CD4-positive, alpha-beta T cell treated with Interleukin-4 for 1 hour (primary cell): ENCODE data around the gene KCMF1.

Experiments
- DNase-seq, 2 donors: peaks; one replicate each; pipeline ENCODE4 v3.0.0-alpha.2; 2020 to 2022

Gene KCMF1

DNA sequence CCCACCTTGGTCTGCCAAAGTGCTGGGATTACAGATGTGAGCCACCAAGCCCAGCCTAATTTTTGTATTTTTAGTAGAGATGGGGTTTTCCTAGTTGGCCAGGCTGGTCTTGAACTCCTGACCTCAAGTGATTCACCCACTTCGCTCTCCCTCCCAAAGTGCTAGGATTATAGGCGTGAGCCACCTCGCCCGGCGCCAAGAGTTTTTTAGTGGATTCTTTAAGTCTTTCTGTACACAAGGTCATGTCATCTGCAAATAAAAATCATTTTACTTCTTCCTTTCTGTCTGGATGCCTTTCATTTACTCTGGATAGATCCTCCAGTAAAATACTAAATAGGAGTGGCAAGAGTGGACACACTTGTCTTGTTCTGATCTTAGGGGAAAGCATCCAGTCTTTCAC is 61.7 kb downstream of the KCMF1 start:
- DNase-seq = no peak

DNA sequence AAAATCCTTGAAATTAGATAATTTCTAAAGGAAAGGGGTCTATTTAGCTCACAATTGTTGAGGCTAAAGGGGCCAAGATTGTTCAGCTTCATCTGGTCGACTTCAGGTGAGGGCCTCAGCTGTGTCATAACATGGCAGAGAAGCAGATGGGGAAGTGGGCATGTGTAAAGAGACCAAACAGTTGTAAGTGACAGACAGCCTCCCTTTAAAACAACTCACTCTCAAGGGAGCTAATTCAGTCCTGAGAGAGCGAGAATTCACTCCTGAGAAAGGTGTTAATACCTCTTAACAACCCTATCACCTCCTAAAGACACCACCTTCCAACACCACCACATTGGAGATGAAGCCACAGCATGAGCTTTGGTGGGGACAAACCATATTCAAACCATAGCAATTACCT is 62.4 kb downstream of the KCMF1 start:
- DNase-seq = no peak

DNA sequence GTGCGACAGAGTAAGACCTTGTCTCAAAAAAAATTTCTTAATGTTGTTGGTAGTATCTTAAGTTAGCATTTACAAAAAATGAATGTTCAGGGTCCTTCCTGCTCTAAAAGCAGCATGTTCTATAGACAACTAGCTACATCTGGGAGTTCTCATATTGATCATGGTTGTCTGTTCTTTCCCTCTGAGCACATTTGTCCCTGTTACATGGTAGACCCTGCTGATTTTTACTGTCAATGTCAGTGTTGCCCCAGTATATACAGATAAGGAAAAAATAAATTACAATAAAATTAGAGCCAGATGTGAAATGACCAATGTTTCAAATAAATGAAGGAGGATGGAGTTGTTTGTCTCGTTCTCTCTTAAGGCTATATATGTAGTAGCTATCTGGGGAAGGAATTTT is 63.2 kb downstream of the KCMF1 start:
- DNase-seq = no peak

DNA sequence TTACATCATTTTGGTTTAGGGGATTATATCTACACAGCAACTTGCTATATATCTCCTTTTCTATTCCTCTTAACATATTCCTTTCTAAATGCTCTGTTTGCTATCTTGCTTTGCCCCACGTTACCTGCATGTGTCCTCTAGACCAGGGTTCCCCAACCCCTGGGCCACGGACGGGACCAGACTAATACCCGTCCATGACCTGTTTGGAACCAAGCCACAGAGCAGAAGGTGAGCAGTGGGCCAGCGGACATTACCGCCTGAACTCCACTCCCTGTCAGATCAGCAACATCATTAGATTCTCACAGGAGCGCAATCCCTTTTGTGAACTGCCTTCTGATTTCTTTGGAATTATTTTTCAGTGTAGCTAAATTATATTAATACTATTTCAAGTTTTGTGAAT is 66.7 kb downstream of the KCMF1 start:
- DNase-seq = no peak

DNA sequence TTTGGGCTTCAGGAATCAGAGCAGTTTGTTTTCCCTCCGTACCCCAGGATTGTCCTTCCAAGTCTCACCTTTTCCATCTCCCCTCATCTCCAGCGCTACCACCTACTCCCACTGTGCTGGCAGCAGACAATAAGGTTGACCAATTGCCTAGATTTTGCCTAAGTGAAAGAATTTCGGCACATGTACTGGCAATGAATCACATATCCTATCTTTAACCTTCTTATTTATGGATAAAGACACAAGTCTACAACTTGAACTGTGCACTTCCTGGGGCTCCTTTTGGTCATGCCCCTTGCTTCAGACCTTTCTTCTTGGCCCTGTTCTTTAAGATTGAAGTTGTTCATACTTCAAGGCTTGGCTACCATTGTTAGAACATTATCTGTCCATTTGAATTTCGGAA is 71.4 kb downstream of the KCMF1 start:
- no peak for DNase-seq

DNA sequence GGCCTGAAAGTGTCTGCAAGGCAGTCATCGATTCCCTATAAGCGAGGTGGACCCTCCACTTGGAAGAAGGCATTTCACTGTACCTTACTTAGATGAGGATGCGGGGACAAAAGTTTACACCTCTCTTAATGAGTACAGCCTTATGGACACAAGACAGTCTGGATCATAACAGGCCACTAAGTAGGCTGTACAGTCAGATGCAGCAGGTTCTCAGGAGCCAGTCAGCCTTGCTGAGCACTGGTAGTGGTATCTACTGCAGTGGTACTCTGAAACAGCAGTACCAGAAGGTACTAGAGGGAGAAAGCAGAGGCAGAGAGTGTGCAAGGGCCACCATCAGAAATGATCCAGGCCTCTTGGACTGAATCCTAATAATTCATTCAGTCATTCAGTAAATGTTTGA is 77.6 kb downstream of the KCMF1 start:
- no peak for DNase-seq

DNA sequence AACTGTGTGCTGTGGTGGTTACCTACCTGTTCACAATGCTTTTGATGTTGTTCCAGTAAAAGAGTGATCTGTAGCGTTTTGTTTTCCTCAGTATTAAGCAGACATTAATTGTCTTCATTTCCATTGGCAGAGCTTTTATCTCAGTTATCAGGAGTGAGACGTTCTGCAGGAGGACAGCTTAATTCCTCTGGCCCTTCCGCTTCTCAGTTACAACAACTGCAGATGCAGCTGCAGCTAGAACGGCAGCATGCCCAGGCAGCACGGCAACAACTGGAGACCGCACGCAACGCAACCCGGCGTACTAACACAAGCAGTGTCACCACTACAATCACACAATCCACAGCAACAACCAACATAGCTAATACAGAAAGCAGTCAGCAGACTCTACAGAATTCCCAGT is 78.3 kb downstream of the KCMF1 start:
- DNase-seq = no peak

DNA sequence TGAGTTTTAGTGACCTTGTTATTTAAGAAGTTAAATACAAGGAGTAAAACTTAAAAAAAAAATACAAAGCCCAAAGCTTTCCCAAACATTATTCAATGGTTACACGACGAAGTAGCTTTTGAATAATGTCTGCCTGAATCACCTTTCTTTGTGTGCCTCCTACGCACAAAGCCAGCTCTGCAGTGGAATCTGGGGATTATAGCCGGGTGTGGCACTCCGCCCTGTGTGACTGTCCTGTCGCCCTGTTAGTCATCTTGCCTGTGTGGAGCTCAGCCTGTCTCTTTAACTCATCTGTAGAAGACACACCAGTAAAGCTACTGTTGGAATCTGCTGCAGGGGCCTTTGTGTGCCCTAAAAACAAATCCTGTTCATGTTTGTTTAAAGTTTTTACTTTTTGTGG is 82.8 kb downstream of the KCMF1 start:
- peak in 1 of 2 donors; percentile 40 for DNase-seq

DNA sequence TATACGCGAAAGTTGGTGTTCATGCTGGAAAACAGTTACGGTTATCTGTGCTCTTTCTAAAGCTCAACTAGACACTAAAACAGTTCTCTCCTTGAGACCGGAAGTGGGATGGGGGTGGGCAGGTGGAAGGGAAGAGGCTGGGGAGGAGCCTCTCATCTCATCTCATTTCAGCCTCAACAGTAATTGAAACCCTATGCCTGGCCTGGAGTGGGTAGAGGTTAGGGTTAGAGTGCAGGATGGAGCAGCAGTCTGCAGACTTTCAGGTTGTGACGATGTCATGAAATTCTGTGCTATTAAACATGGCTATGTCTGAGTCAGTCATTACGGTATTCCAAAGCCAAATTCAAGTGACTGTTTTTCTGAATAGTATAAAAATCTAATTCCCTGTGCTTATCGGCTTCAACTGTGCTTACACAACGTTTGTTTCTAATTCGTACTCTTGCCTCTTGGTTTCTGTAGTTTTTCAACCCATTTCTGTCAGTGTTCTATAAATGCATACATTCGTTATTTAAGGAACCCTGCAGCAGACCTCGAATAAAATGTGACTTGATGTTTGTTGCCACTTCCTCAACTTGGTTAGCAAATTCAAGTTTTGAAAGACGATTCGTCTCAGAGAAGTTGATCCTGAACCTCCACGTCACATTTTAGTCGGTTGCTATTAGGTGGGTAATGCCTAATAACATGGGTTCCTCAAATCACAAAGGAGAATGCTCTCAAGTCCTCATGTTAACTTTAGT is 86.4 kb downstream of the KCMF1 start:
- no peak for DNase-seq

DNA sequence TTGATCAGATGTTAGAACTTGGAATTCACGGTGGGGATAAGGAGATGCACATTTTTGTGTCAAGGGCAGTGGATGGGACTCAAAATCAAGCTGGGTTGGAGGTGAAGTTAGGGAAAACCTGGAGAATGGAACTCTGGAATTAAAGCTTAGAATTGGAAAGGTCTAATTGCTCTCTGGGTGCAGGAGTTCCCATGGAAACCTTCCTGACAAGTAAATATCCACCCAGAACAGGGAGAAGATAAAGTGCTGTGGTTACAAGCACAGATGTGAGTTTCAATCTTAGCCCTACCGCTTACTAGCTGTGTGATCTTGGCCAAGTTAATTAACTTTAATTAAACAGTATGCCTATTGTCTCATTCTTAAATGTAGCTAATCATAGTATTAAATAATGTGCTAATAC is 90.9 kb downstream of the KCMF1 start:
- DNase-seq = no peak

DNA sequence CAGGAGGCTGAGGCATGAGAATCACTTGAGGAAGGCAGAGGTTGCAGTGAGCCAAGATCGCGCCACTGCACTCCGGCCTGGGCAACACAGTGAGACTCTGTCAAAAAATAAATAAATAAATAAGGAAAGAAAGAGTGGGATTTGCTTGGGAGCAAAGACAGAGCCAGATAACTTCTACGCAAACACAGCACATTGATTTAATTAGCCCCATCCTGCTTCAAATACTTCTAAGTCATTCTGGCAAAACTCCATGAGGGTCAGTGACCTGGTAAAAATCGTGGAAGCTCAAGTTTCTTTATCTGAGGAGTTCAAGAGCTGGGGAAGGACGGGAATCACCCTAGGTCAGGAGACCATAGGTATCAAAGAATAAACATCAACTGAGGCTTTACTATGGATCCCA is 91.6 kb downstream of the KCMF1 start:
- DNase-seq = no peak

DNA sequence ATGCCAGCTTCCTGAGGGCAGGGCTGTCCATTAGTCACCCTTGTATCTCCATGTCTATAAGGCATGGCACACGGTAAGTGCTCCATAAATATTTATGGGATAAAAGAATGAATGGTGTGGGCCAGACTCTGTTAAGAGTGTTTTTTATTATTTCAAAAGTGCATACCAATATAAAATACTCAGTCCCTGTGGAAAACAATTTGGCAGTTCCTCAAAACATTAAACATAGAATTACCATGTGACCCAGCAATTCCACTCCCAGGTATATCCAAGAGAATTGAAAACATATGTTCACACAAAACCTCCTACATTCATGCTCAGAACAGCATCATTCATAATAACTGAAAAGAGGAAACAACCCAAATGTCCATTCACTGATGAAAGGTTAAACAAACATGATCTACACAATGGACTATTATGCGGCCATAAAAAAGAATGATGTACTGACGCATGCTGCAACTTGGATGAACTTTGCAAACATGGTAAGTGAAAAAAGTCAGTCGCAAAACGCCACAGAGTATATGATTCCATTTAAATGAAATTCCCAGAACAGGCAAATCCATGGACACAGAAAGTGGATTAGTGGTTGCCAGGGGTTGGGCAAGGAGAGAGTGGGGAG is 93.1 kb downstream of the KCMF1 start:
- no peak for DNase-seq

DNA sequence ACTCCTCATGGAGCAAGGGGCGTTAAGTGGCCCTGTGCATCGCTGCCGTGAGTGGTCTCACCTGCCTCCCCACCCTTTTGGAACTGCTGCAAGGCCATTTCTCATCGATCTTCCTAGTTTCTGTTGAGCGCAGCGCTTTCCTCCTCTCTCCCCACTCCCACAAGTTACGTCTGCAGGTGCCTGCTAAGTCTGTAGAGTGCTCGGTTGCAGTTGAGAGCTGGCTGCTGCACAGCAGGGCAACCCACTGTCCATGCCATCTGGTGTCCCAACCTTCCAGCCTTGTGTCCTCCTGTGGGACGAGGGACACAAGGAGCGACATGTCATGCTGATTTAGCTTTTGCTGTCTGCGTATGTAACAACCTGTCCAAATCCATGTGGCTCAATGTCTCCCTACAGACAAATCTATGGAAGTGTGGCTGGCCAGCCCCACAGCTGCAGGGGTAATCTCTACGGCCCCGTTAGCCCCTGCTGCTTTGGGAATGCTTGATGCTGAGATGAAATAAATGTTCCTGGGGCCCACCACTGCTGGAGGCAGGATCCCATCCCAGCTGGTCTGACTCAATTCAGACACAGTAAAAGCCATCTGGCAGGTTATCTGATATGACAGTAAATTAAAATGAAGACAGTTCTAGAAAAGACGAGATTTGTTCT is 94.1 kb downstream of the KCMF1 start:
- no peak for DNase-seq

DNA sequence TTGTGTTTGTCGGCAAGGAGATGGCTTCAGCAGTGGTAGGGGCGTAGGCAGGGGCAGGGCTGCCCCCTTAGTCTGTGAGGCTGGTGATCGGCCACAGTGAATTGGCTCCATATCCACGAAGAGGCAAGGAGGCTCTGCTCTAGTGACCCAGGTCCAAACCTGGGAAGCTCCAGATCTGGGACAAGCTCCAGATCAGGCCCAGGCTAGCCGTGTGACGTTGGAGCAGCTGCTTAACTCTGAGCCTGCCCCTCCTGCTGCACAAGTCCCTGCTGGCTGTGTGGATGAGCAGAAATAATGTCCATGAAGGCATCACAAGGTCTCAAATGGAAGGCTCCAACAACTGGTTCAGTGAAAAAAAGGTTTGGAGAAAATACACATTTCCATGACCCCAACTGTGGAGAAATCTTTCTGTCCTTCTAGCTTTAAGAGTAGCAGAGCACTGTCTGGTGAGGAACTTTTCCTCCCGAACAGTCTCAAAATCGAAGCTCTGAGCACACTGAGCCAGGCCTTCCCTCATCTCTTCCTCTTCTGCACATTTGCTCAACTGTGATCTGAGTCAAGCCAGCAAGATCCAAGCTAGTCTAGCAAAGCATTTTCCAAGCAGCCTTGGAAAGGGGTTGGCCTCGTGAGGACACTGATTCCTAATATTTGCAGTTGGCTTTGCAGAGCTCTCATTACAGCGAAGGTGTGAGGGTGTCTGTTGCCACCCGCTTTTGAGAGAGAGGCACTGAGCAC is 95.2 kb downstream of the KCMF1 start:
- DNase-seq = no peak

DNA sequence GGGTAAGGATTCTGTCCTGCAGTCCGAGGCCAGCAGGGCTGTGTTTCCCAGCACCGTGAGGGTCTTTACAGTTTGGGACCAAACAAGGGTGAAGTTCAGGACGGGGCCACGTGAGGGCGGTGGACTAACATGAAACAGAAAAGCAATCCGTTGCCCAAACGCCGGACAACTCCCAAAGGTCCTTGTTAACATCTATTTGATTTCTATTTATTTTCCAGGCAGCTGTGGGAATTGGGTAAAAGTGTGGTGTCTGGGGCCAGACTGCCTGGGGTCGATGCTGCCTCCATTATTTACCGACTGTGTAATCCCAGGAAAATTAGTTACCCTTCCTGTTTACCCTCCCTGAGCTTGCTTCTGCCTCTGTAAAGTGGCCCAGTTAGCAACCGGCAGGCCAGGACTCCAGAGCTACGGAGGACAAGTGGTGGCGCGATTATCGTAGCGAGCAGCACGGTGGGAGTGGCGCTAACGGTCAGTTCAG is 96.0 kb downstream of the KCMF1 start:
- peak; percentile 25 to 38 for DNase-seq

DNA sequence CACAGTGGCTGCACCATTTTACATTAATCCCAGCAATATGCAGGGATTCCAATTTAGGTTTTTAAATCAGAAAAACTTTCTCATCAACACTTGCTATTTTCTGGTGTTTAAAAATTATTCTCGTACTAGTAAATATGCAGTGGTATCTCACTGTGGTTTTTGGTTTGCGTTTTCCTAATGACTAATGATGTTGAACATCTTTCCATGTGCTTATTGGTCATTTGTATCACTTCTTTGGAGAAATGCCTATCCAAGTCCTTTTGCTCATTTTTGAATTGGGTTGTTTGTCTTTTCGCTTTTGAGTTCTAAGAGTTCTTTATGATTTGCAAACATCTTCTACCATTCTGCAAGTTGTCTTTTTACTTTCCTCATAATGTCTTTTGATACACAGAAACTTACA is 100.1 kb downstream of the KCMF1 start:
- no peak for DNase-seq

DNA sequence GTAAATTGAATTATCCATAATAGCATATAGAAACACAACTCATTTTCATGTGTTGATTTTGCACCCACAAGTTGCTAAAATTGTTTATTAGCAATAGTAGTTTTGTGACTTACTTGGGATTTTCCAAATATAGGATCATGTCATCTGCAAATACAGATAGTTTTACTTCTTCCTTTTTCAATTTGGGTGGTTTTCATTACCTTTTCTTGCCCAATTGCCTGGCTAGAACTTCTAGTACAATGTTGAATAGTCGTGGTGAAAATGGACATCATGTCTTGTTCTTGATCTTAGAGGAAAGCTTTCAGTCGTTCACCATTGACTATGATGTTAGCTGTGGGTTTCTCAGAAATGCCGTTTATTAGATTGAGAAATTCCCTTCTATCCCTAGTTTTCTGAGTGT is 102.1 kb downstream of the KCMF1 start:
- no peak for DNase-seq

DNA sequence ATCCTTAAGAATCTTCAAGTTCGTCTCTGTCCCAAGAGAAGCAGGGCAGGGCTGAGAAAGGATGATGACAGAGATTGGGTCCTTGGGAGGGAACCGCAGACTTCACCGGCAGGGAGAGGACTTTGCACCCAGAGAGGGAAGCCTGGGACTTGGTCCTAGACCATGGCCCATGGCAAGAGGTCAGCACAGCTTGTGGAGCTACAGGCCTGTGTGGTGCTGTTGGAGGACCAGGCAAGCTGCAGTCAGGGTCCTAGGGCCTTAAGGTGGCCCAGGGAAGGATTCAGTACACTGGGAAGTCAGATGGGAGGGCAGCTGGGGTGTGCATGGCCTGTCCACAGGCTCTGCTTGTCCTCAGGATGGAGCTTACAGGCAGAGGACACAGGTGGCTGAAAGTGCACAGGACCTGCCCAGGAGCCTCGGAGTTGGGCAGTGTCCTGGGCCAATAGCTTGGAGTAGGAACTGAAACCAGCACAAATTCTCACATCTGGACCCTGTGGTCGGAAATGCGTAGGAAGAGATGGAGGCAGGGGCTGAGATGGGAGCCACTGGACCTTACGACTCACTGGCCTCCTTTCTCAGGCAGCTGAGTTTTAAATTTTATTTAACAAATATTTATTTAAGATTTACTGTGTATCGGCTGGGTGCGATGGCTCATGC is 105.8 kb downstream of the KCMF1 start:
- no peak for DNase-seq

DNA sequence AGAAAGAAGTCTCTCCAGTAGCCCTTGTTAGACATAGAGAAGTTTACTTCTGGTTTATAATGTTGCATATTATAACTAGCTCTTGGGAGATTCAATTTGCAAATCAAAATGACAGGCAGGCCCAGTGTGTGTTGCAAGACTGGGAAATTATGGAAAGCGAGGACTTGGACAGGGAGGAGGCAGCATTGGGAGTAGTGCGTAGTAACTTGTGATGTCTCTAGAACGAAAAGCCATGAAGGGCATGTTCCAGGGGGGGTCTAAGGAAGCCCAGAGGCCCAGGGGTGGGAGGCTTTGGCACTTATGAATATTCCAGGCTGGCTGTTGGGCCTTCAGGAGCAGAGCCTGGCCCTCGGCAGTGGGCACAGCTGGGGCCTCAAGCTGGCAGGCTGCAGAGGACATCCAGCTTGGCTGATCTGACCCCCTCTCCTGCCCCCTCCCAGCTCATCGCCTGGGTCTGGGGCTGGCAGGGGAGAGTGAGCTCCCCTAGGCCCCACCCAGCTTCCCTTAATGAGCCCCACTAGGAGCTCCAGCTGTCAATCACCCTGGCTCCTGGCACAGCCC is 107.0 kb downstream of the KCMF1 start:
- no peak for DNase-seq

DNA sequence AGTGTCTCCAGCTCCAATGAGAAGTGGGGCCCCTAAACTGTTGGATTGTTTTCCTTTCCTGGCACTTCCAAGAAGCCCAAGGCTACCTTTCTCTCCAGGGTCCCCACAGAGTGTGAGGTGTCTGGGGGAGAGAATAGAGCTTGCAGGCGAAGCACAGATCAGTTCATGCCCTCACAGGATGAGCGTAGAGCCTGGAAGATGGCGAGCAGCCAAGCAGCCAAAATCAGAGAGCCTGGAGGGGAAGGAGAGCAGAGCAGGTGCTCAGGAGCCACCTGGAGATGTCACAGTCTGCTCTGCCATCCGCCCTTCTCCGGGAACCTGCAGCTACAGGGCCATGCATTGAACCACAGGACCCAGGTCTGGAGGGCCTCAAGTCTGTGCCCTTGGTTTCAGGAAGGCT is 107.6 kb downstream of the KCMF1 start:
- no peak for DNase-seq

DNA sequence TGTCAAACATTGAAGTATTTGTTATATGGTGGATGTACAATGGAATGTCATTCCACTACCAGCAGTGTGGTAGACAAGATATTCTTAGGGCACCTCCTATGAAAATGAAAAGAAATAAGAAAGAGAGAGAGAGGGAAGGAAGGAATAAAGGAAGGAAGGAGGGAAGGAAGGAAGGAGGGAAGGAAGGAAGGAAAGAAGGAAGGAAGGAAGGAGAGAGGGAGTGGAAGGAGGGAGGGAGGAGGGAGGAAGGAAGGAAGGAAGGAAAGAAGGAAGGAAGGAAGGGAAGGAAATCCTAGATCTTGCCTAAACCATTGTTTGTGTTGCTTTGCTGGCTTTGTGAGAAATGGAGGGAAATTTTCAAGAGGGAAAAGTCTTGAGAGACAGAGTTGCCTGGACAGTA is 112.1 kb downstream of the KCMF1 start:
- no peak for DNase-seq

DNA sequence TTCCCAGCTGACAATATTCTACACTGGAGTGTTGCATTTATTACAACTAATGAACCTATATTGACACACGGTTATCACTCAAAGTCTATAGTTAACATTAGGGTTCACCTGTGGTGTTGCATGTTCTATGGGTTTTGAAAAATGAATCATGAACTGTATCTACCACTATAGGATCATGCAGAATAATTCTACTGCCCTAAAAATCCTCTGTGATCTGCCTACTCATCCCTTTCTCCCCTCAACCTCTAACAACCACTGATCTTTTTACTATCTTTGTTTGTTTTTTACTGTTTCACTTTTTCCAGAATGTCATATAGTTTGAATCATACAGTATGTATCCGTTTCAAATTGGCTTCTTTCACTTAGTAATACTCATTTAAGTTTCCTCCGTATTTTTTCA is 114.6 kb downstream of the KCMF1 start:
- DNase-seq = no peak

DNA sequence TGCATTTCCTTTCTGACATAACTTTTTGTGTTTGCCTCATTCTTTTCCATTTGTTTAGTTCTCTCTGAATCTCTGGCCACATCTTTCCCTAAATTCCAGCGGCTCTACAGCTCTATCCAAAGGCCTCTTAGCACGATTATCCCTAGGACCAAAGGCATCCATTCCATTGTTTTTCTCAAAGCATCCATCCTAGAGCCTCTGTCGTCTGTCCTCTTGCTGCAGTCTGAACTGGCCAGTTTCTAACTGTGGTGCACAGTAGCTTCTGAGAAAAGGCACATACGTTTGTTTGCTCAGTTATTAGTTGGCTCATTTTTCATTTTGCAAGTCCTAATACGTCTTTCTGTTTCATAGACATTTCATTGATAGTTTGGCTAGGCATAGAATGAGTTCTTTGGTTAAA is 116.6 kb downstream of the KCMF1 start:
- DNase-seq = no peak
